Activated effector memory CD4-positive, alpha-beta T cell treated with Interleukin-2 at 50 U/mL for 16 hours (primary cell): Measurements from ENCODE around the gene EFCAB6.

Experiments used
- DNase-seq: peaks from one replicate; pipeline ENCODE4 v3.0.0-alpha.2; 2020

Gene EFCAB6

GRCh38 chr22:43828725-43828997 lies 16.6 kb upstream of the EFCAB6 start:
- no peak for DNase-seq

DNA sequence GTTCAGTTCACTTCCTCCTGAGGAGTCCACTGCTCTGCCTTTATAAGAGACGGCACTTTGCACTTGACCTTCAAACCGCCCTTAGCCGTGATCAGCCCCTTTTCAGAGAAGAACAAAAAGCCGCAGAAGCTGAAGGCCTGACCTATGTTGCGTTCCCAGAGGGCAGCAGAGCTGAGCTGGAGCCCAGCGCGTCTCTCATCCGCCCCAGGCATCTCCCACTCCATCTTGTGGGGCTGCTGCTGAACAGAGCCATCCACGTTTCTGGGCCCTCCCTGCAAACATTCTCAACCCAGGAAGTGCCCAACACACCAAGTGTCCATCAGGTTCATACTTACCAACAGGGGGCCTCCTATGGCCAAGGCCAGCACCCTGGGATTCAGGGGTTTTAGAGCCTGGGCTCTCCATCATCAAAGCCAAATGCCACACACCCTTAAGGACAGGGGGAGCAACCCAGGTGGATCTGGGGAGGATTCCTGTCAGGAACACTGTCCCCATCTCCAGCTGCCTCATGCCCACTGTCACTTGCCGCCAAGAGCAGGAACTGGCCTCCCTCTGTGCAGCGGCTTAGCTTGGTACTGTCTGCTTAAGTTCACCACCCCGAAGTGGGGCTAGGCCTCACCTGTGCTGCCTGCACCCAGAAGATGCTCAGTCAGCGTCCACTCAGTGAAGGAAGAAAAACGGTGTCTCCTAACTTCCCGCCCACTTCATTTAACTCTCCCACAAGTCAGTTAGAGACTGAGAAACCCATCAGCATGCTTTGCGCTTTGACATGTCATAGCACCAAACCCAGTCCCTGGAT lies 16.0 kb upstream of the EFCAB6 start:
- no peak for DNase-seq

DNA sequence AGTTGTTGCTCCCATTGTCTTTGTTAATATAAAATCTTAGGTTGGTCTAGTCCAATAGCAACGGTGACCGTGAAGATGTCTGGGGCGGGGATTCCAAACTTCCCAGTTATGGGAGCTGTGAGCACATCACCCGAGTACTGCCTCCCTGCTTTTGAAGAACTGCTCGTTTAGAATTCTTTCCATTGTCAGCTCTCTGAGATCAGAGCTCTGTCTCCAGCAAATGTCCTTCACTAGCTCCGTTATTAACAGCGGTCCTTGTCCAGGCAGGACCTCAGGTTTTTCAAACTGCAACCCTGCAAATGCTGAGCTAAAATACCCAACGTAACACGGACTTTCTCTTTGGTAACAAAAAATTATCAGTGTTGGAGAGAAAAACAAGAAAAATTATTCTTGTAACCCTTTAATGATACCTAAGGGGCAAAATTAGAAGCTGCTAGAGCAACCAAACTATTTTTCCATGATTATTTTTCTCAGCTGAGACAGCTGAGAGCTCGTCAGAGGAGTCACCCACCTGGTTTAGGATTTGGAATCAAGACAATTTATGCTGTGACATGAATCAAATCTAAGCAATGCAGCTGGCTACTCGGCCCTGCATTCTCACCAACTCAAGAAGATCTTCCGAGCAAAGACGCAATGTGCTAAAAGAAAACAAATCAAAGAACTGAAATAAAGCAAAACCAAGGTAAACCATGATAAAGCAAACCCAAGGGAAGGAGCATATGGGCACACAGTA lies 15.1 kb upstream of the EFCAB6 start:
- DNase-seq = no peak

DNA sequence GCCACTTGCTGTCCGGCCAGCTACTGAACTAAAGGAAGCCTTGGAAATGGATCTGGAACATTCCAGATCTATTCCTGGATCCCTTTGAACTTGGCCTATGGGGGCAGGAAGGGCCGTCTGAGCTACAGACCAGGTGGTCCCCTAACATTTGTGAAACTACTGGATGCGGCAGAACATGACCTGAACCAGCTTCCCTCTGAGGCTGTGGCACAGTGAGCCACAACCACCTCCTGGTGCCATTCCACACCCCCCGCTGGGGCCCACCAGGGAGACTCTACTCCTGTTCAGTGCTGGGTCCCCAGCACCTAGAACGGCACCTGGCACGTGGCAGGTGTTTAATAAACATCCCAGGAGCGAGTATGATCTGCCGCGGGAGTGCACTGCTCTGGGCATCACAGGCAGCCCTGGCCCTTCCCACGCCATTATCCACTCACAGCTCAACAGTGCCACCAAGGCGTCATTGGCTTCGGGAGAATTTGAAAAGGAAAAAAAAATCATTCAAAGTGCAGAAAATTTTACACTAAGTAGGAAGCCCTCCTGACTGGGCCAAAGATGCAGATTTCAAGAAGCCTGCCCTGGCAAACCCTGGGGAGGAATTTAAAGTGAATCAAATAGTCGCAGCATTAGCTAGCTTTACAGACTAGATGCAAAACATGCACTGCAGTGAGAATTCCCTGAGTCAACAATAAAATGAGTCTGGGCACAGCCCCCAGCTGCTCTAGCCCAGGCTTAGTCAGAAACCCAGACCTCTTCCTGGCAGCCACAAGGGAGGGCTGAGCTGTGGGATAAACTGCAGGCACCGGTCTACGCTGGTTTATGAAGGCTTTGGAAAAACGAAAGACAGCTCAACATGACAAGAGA lies 14.3 kb upstream of the EFCAB6 start:
- DNase-seq = no peak

DNA sequence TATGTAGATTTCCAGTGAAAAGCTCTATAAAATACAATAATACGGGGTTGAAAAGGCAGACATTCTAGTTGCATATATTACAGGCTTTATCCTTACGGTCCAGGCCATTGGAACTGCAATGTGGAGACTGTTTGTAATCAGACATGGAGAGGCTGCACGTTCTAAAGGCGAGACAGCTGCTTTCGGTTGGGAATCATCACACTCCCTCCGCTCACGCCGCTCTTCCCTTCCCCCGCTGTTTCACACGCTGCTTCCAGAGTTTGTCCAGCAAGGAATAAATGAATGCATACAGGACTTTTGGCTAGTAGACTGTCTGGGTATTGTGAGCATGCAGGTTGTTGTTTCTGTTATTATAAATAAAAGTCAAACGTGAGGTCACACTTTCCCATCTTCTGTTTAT lies 13.5 kb upstream of the EFCAB6 start:
- no peak for DNase-seq

DNA sequence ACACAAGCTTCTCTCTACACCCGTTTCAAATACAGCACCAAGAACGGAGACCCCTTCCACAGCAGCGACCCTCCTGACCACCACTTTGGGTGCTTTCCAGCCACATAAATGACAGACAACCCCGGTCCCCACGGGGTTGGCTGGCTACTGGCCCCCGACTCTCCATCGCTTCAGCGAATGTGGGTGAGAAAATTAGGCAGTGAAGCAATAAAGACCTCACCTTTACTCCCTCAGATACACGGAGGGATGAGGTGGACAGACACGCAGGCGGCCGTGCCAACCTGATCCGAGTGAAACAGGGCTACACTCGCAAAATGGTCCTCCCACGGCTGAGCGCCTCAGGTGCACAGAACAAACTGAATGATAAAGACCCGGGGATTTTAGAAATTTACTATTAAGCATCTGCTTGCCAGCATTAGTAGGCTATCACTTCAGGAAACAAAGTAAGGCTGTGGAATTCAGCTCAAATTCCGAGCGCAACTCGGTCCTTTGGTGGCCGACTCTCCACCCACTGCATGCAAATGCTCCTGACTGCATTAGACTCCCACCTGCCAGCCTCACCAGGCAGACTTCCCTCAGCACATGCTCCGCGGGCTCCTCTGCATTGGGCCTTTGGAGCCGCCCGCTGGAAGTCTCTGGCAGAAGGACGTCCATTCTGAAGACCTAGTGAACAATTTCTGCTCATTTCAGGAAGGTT lies 12.8 kb upstream of the EFCAB6 start:
- DNase-seq = no peak

DNA sequence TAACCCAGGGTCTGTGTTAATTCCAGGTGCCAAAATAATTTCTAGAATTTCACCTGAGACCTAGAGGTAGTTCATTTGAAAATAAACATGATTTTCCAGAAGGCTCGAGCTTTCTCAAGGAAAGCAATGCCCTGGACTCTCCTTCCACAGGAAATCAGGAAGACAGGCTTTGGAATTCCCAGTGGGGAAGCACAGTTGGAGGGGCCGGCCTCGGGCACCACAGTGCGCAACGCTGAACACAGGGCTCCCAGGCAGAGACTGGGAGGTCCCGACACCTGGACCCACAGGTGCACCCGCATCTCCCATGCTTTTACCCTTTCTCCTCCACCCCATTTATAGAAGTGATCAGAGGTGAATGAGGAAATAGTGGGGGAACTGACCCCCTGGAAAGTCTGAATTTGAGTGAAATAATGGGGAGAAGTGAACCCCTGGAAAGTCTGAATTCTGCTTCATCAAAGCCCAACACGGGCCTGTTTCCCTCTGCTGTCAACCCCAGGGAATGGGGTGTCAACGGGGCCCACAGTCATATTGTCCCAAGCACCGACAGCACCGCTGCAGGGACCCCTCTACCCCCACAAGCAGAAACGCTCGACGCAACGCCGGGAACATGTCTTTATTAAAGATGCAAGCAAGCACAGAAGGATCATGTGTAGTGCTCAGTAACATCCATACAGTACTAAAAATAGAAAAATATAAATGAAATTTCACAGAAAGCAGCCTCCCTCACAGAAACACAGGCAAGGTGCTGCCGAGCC lies 12.0 kb upstream of the EFCAB6 start:
- DNase-seq = no peak

- no peak for DNase-seq
Measured at GRCh38 chr22:43823353-43823908, 11.3 kb upstream of the EFCAB6 start.

- no peak for DNase-seq
Measured at GRCh38 chr22:43821606-43822425, 9.7 kb upstream of the EFCAB6 start.

DNA sequence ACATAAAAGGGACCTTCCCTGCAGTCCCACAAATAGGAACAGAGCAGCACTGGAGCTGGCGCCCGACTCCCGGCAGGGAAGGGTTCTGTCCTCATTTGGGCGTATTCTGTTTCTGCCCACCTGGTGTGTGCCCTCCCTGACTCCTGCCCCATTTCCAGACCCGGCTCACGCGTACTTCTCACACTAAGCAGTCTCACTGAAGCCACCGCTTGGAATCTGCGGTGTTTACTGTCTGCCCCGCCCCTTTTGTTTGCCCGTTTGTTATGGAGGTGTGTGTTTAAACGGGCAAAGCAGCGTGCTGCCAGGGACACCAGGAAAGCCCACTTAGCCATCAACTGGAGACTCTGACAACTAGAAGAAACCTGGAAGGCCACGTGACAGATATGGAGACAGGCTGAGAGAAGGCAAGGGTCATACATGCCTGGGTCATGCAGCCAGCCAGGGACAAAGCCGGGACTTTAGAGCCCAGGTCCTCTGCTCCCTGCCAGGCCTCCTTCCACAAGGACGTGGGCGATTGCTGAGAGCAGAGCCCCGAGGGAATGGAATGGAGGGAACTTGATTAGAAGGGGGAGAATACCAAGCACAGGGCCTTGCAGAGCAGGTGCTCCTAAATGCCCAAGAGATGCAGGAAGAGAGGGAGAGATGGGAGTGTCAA lies 8.7 kb upstream of the EFCAB6 start:
- DNase-seq = no peak

DNA sequence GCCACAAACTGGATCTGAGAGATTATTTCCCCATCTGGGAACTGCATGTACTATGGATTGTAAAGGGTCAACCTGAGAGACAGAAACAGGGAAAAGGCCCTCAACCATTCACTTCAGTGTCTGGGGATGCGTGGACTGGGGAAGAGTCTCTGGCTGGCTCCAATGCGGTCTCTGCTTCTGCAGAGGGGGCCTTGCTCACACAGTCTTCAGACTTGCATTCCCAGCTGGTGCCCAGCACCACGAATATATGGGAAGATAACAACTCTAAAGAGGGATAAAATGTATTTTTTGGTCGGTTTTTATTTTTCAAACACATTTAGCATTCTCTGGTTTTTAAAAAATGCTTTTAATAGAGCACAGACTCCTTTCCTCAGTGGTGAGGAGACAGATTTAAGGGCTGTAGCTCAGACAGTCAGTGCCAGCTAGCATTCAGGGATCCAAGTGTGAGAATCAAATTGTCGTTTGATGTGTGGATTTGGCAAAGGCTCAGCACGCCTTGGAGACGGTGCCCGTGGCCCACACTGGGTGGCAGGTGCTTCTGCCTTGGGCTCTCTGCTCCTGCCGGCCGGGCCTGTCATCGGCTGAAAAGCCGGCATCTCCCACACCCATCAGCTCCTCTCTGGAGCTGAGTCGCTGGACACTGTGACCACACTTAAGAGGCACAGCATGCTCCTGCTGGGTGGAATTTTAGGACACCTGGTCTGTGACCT lies 8.0 kb upstream of the EFCAB6 start:
- DNase-seq = no peak

DNA sequence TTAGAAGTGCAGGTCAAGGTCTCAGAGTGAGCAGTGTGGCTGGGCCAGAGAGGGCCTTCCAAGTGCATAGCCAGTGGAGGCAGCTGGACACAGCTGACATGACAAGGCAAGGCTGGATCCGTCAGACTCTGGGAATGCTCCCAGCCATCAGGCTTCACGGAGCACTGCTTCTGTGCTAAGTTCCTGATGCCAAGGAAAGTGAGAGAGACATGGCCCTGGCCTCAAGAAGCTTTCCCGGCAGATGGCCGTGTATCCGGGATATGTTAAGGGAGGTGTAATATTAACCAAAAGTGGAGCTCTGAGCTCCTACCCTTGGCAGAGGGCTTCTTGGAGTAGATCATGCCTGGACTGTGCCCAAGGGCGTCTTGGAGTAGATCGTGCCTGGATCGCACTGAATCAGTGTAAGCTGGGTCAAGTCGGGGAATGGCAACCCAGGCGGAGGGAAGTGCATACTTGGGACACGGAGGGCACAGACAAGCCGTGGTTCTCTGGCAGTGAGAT lies 7.4 kb upstream of the EFCAB6 start:
- no peak for DNase-seq

DNA sequence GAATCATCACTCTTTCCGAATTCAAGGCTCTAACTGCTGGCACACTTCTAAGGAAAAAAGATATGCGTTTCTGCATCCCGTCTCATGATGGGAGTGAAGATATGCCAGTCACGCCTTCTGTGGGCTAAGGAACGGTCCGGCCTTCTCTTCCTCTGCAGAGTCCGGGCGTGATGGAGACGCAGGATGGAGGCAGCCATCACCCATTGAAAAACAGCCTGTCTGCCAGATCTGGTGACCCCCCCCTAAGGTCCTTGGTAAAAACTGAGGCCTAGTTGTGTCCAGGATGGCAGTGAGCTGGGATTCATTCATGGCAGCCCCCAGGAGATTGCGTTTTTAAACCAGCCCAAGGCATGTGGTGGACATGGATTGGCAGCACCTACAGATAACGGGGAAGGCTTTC lies 6.9 kb upstream of the EFCAB6 start:
- DNase-seq = no peak

GRCh38 chr22:43817402-43817801 lies 5.3 kb upstream of the EFCAB6 start:
- DNase-seq = no peak

GRCh38 chr22:43814264-43814663 lies 2.2 kb upstream of the EFCAB6 start:
- no peak for DNase-seq

DNA sequence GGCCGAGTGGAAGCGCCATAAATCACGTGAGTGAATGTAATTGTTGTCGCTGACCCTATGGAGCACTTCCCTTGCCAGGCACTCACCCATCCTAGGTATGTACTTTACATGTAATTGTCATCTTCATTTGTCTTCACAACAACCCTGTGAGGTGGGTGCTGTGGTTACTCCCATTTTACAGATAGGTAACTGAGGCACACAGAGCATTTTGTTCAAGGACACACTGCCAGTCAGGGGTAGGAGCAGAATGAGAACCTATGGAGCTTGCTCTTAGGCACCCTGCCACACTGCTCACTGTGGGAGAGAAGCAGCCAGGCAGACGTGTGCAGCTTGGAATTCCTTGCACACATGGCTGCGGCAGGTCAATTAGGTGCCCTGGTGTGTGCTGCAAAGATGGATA lies 785 bp upstream of the EFCAB6 start:
- no peak for DNase-seq

- DNase-seq = no peak
Measured at GRCh38 chr22:43811777-43812148, 342 bp downstream of the EFCAB6 start.

DNA sequence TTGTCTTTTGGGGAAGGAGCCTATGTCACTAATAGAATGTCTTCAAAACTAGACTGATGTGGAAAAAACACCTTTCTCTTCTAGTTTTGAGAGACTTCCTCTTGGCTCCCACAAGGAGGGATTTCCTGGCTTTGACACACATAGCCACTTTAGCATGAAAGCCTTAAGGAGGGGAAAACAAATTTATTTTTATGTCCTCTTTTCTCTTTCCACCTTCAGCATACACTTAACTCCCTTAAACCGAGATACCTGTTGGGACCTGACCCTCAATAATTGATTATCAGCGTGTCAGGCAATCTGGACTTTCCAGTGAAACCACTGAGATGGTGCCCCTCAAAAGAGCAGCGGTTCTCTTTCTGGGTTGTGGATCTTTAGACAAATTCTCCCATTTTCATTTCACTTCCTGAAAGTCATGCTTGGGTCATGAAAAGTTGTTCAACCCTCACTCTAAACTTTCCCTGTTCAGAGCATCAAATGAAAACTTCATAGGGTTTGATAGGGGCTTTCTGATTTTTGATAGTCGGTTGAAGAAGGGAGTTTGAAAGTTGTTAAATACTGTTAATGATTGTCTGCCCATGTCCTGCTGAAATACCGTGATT lies 9.1 kb downstream of the EFCAB6 start:
- no peak for DNase-seq

DNA sequence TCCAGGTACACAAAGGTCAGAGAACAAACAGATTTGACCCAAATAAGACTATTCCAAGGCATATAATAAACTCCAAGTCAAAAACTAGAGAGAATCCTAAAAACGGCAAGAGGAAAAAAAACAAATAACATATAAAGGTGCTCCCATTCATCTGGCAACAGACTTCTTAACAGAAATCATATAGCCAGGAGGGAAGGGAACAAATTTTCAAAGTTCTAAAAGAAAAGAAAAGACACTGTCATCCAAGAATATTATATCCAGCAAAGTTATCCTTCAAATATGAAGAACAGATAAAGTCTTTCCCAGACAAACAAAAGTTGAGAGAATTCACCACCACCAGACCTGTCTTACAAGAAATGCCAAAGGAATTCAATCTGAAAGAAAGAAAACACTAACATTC lies 11.1 kb downstream of the EFCAB6 start:
- DNase-seq = no peak
